CD14-positive monocyte (primary cell): ENCODE measurements around the gene MPDZ. TPM values are rescaled to one million over a fixed set of nuclear protein-coding genes. Genes with fewer than 3 reads are reported as not detected.

Experiments used
- DNase-seq, 3 donors: peaks; one replicate each; pipeline ENCODE4 v3.0.0-alpha.2; 2011 to 2022
- H2AFZ ChIP-seq: 2 replicates; pipeline ENCODE4 v1.6.0; 2012; ENCODE audit warnings: mild to moderate bottlenecking, low read depth, low read length, inconsistent platforms; ENCODE audit not compliant: insufficient read depth, poor library complexity, severe bottlenecking
- H3K27ac ChIP-seq, 2 donors: 1 replicate in 1 of 2; 2 replicates in 1 of 2; pipeline ENCODE4 v1.5.1; 2012 to 2013; ENCODE audit warnings: low read length in 2 of 2, control low read depth in 1 of 2, inconsistent platforms in 1 of 2, low read depth in 1 of 2, mild to moderate bottlenecking in 1 of 2
- H3K27me3 ChIP-seq, 2 donors: one replicate each; pipeline versions ENCODE4 v1.6.0 to v1.6.1; 2011 to 2013; ENCODE audit warnings: low read length in 2 of 2; ENCODE audit not compliant: control insufficient read depth in 2 of 2, insufficient read depth in 2 of 2
- H3K36me3 ChIP-seq, 2 donors: replicated peaks in 1 of 2; 1 replicate in 1 of 2; 2 replicates in 1 of 2; pipeline versions ENCODE4 v1.5.1 to v1.6.1; 2012 to 2013; ENCODE audit warnings: low read length in 2 of 2, control low read depth in 1 of 2, inconsistent platforms in 1 of 2, mild to moderate bottlenecking in 1 of 2; ENCODE audit not compliant: insufficient read depth in 2 of 2, control insufficient read depth in 1 of 2
- H3K4me1 ChIP-seq, 2 donors: 1 replicate in 1 of 2; 2 replicates in 1 of 2; pipeline versions ENCODE4 v1.5.1 to v1.6.1; 2012 to 2013; ENCODE audit warnings: low read length in 2 of 2, control low read depth in 1 of 2, inconsistent platforms in 1 of 2, mild to moderate bottlenecking in 1 of 2, moderate library complexity in 1 of 2; ENCODE audit not compliant: insufficient read depth in 2 of 2, control insufficient read depth in 1 of 2
- H3K4me2 ChIP-seq: replicated peaks from 2 replicates; pipeline ENCODE3; 2012; ENCODE audit warnings: low read length, moderate library complexity, mild to moderate bottlenecking; ENCODE audit not compliant: poor library complexity, severe bottlenecking; ENCODE audit errors: extremely low read depth
- H3K4me3 ChIP-seq, 3 experiments: fragments of 200-600 bp in 1 of 3; sonication (generic) in 1 of 3; replicated peaks in 1 of 3; 1 replicate in 2 of 3; 2 replicates in 1 of 3; pipeline ENCODE4 v1.5.1; 2011 to 2013; ENCODE audit warnings: low read length in 3 of 3, mild to moderate bottlenecking in 3 of 3, control low read depth in 2 of 3, low read depth in 2 of 3, inconsistent platforms in 1 of 3, moderate library complexity in 1 of 3
- H3K79me2 ChIP-seq: 2 replicates; pipeline ENCODE4 v1.6.0; 2012; ENCODE audit warnings: mild to moderate bottlenecking, control low read depth, inconsistent platforms, low read length, moderate library complexity; ENCODE audit not compliant: insufficient read depth
- H3K9ac ChIP-seq: 2 replicates; pipeline ENCODE4 v1.6.0; 2017; ENCODE audit warnings: low read length, mild to moderate bottlenecking; ENCODE audit not compliant: insufficient read depth, poor library complexity, severe bottlenecking
- H3K9me3 ChIP-seq, 2 donors: replicated peaks in 1 of 2; 1 replicate in 1 of 2; 2 replicates in 1 of 2; pipeline versions ENCODE4 v1.5.1 to v1.6.1; 2012 to 2013; ENCODE audit warnings: low read length in 2 of 2, control low read depth in 1 of 2; ENCODE audit not compliant: control insufficient read depth in 1 of 2, insufficient read depth in 1 of 2
- H4K20me1 ChIP-seq: 2 replicates; pipeline ENCODE4 v1.6.0; 2012; ENCODE audit warnings: mild to moderate bottlenecking, low read length, control low read depth, moderate library complexity; ENCODE audit not compliant: insufficient read depth
- H3K27ac Mint-ChIP-seq, 7 donors: one replicate each; pipeline ENCODE4 v1.8.0; 2020; ENCODE audit warnings: mild to moderate bottlenecking in 7 of 7, mixed read lengths in 7 of 7, moderate library complexity in 6 of 7, inconsistent platforms in 2 of 7
- H3K27me3 Mint-ChIP-seq, 3 donors: one replicate each; pipeline ENCODE4 v1.8.0; 2021 to 2022; ENCODE audit warnings: low read depth in 3 of 3, mild to moderate bottlenecking in 3 of 3, mixed read lengths in 3 of 3, moderate library complexity in 3 of 3, inconsistent platforms in 1 of 3
- H3K36me3 Mint-ChIP-seq, 2 donors: one replicate each; pipeline ENCODE4 v1.8.0; 2020; ENCODE audit warnings: mixed read lengths in 2 of 2, inconsistent platforms in 1 of 2, mild to moderate bottlenecking in 1 of 2
- H3K4me1 Mint-ChIP-seq: one replicate; pipeline ENCODE4 v1.8.0; 2020; ENCODE audit warnings: mild to moderate bottlenecking, mixed read lengths
- H3K4me3 Mint-ChIP-seq, 2 donors: one replicate each; pipeline ENCODE4 v1.8.0; 2020; ENCODE audit warnings: mild to moderate bottlenecking in 2 of 2, mixed read lengths in 2 of 2, moderate library complexity in 1 of 2
- H3K9me3 Mint-ChIP-seq, 7 donors: one replicate each; pipeline ENCODE4 v1.8.0; 2020 to 2022; ENCODE audit warnings: mixed read lengths in 7 of 7, mild to moderate bottlenecking in 6 of 7, moderate library complexity in 6 of 7, inconsistent platforms in 2 of 7
- WGBS: methylation state at CpG from one replicate; pipeline ENCODE4 v1.1.5; 2013; ENCODE audit warnings: missing lambda C conversion rate; ENCODE audit not compliant: insufficient coverage; 5-methylcytosine and 5-hydroxymethylcytosine counted together
- intact Hi-C, 2 donors: fragments of 100-400 bp; cut with micrococcal nuclease; formaldehyde crosslinking; loops; one replicate each; pipeline versions ENCODE4 v1.15.0 to v1.15.1; 2023
- polyA plus RNA-seq, 3 donors: library from polyadenylated mRNA; depleted of rRNA in 1 of 3; unstranded in 2 of 3; stranded (reverse) in 1 of 3; fragments of 300-500 nt in 2 of 3; fragments of >200 nt in 1 of 3; fragmentation: Illumina TruSeq in 2 of 3; gene quantifications; 1 replicate in 2 of 3; 2 replicates in 1 of 3; pipeline ENCODE4 v1.2.3, GENCODE V29; 2012 to 2021
- TF ChIP-seq, protein P1 (sequence below): fragments of 200-600 bp; IDR thresholded peaks from one replicate; pipeline ENCODE4 v1.8.0; 2022; ENCODE audit warnings: antibody characterized with exemption, mild to moderate bottlenecking

The MPDZ gene
- polyA plus RNA-seq, 3 donors, result not detected

DNA sequence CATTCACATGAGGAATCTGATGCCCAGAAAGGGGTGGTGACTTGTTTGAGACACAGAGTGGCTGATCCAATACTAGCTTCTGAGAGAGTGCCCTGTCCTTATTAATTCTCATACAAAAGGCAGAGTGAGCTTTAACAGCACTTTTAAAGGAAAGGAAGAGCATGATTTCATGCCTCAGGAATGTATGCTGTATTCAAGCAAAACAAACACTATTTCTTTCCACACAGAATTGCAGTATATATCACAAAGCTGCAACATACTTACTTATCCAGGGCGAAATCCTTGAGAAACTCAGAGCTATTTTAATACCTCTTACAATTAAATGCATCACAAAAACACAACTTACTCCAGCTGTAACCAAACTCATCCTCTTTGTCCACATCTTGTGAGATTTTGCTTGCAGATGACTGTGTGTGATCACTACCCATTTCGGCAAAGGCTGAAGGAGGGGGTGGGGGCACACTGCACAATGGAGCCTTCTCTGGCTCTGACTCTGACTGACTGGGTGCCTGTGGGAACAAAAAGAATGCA lies 139.8 kb downstream of the MPDZ start:
- H3K36me3 ChIP-seq, result no peaks in the 10 kb centered on the region
- H3K27me3 Mint-ChIP-seq, result peaks cover 0 to 3% (median 0%) of the 10 kb centered on the region in 3 donors
- H3K4me1 ChIP-seq, result no peaks in the 10 kb centered on the region
- no peak for DNase-seq
- H3K9me3 ChIP-seq, result no peaks in the 10 kb centered on the region
- 71% methylated on average over 2 of the region's 2 CpGs for WGBS
- no peak overlapping the region for H3K9ac ChIP-seq
- no peak overlapping the region for H3K4me2 ChIP-seq
- no peaks in the 10 kb centered on the region for H3K9me3 Mint-ChIP-seq
- H4K20me1 ChIP-seq, result no peaks in the 10 kb centered on the region
- no peak overlapping the region for H3K4me3 ChIP-seq
- H3K4me3 Mint-ChIP-seq, result no peak overlapping the region
- no peak overlapping the region for H3K27ac Mint-ChIP-seq
- no peaks in the 10 kb centered on the region for H3K79me2 ChIP-seq
- no peaks in the 10 kb centered on the region for H3K4me1 Mint-ChIP-seq
- TF ChIP-seq, protein P1, sequence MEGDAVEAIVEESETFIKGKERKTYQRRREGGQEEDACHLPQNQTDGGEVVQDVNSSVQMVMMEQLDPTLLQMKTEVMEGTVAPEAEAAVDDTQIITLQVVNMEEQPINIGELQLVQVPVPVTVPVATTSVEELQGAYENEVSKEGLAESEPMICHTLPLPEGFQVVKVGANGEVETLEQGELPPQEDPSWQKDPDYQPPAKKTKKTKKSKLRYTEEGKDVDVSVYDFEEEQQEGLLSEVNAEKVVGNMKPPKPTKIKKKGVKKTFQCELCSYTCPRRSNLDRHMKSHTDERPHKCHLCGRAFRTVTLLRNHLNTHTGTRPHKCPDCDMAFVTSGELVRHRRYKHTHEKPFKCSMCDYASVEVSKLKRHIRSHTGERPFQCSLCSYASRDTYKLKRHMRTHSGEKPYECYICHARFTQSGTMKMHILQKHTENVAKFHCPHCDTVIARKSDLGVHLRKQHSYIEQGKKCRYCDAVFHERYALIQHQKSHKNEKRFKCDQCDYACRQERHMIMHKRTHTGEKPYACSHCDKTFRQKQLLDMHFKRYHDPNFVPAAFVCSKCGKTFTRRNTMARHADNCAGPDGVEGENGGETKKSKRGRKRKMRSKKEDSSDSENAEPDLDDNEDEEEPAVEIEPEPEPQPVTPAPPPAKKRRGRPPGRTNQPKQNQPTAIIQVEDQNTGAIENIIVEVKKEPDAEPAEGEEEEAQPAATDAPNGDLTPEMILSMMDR, result no peak
- no peaks in the 10 kb centered on the region for H3K27me3 ChIP-seq
- H3K36me3 Mint-ChIP-seq, result no peaks in the 10 kb centered on the region
- no peak overlapping the region for H3K27ac ChIP-seq
- no peak overlapping the region for H2AFZ ChIP-seq
- intact Hi-C loops, result no loop called here

DNA sequence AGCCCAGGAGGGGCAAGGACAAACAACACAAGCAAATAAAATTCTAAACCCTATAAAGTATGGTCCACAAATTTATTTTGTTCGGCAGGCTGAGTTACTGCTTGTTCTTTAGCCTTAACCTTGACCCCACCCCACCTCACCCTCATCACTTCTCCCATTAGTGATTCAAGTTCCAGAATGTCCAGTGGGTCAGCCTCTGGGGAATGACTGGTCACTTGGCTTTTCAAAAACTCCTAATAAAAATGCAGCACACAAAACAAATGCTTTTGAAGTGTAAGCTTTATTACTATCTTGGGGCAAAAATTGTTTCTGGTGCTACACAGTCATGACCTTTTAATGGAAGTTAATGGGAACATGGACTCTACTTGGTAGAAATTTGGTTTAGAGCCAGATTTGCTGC lies 142.1 kb downstream of the MPDZ start:
- no peaks in the 10 kb centered on the region for H3K4me1 Mint-ChIP-seq
- no peaks in the 10 kb centered on the region for H3K9me3 Mint-ChIP-seq
- intact Hi-C loops, result no loop called here
- Histone ChIP-seq H3K27ac (no peak overlapping the region), H3K9me3 (no peaks in the 10 kb centered on the region), H3K36me3 (no peaks in the 10 kb centered on the region), H3K79me2 (no peaks in the 10 kb centered on the region), H3K27me3 (no peaks in the 10 kb centered on the region), H3K4me1 (no peaks in the 10 kb centered on the region), H4K20me1 (no peaks in the 10 kb centered on the region), H2AFZ (no peak overlapping the region), H3K4me2 (no peak overlapping the region), H3K4me3 (no peak overlapping the region), H3K9ac (no peak overlapping the region)
- WGBS, result 100% methylated on average over 1 of the region's 1 CpG
- H3K27me3 Mint-ChIP-seq, result peaks cover 0 to 3% (median 0%) of the 10 kb centered on the region in 3 donors
- TF ChIP-seq, protein P1, result no peak
- no peaks in the 10 kb centered on the region for H3K36me3 Mint-ChIP-seq
- DNase-seq, result no peak
- H3K4me3 Mint-ChIP-seq, result no peak overlapping the region
- no peak overlapping the region for H3K27ac Mint-ChIP-seq
